CD4-positive, alpha-beta T cell treated with Interleukin-4 for 1 hour (primary cell): ENCODE data around the gene CHERP.
A peak's percentile ranks its signal among the peaks of the same experiment; 100 is the strongest.
"Not testable (repeated sequence)": the region's sequence is repeated elsewhere in the genome, so short reads cannot be mapped to it uniquely, and the experiment has no call there.

ENCODE experiments used
- DNase-seq, 2 donors: peaks; one replicate each; pipeline ENCODE4 v3.0.0-alpha.2; 2020 to 2022

Gene CHERP

GRCh38 chr19:16576690-16577530 is 34.7 kb upstream of the CHERP start:
- DNase-seq: no peak

GRCh38 chr19:16575861-16576689 is 33.8 kb upstream of the CHERP start:
- no peak for DNase-seq

GRCh38 chr19:16575282-16575681 is 33.0 kb upstream of the CHERP start:
- DNase-seq: no peak

- no peak for DNase-seq
Measured at GRCh38 chr19:16573925-16574324, 31.7 kb upstream of the CHERP start.

- no peak for DNase-seq
Measured at GRCh38 chr19:16573296-16573695, 31.1 kb upstream of the CHERP start.

GRCh38 chr19:16572332-16573211 is 30.3 kb upstream of the CHERP start, which contains the start of gene SLC35E1:
TSS of gene SLC35E1 (minus strand) at chr19:16572415. CDS start at chr19:16572364, 51 bp downstream.
- DNase-seq: peak; percentile 94

GRCh38 chr19:16571822-16572331 is 29.6 kb upstream of the CHERP start:
- DNase-seq: peak in 1 of 2 donors; percentile 45

- peak in 1 of 2 donors; percentile 36 for DNase-seq
Measured at GRCh38 chr19:16571283-16571682, 29.0 kb upstream of the CHERP start.

GRCh38 chr19:16569609-16570320 is 27.5 kb upstream of the CHERP start:
- DNase-seq: no peak

GRCh38 chr19:16566702-16567101 is 24.5 kb upstream of the CHERP start:
- no peak for DNase-seq

GRCh38 chr19:16566161-16566560 is 23.9 kb upstream of the CHERP start:
- peak; percentile 88 to 91 for DNase-seq

- DNase-seq: no peak
Measured at GRCh38 chr19:16564842-16565241, 22.6 kb upstream of the CHERP start.

- no peak for DNase-seq
Measured at GRCh38 chr19:16562608-16563025, 20.4 kb upstream of the CHERP start.

GRCh38 chr19:16561382-16561781 is 19.1 kb upstream of the CHERP start:
- no peak for DNase-seq

- DNase-seq: no peak
Measured at GRCh38 chr19:16559780-16560276, 17.6 kb upstream of the CHERP start.

- no peak for DNase-seq
Measured at GRCh38 chr19:16554776-16555175, 12.5 kb upstream of the CHERP start.

- DNase-seq: not testable (repeated sequence)
Measured at GRCh38 chr19:16551902-16552301, 9.7 kb upstream of the CHERP start.

GRCh38 chr19:16548956-16549355 is 6.7 kb upstream of the CHERP start:
- DNase-seq: no peak

- DNase-seq: no peak
Measured at GRCh38 chr19:16544473-16545231, 2.4 kb upstream of the CHERP start.

- not testable (repeated sequence) for DNase-seq
Measured at GRCh38 chr19:16543734-16544133, 1.5 kb upstream of the CHERP start.
